Measurements from ENCODE around the gene NAT8L.

Gene NAT8L

DNA sequence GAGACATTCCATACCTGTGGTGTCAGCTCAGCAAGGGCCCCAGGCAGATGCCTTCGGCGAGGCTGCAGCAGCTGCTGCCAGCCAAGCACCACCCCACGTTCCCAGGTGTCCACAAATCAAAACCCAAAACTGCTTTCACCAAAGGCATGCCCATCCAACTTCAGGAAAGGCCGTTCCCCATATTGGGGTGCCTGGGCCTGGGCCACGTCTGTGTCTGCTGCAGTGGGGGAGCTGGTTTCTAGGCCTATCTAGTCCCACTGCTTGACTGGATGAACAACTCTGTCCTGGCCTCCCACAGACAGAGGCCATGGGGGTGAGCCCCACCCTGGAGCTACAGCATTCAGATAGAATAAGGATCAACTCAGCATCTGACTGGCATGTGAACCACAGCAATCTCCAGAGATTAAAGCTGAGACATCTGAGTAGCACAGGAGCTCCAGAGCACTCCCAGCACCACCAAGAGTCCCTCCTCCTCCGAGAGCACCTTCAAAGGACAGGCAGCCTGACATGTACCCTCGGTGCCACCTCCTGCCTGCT, 37.0 kb downstream of the NAT8L start:
- no peak for DNase-seq

- no peak for DNase-seq
These were observed 42.4 kb downstream of the NAT8L start for GRCh38 chr4:2101346-2102044.

DNA sequence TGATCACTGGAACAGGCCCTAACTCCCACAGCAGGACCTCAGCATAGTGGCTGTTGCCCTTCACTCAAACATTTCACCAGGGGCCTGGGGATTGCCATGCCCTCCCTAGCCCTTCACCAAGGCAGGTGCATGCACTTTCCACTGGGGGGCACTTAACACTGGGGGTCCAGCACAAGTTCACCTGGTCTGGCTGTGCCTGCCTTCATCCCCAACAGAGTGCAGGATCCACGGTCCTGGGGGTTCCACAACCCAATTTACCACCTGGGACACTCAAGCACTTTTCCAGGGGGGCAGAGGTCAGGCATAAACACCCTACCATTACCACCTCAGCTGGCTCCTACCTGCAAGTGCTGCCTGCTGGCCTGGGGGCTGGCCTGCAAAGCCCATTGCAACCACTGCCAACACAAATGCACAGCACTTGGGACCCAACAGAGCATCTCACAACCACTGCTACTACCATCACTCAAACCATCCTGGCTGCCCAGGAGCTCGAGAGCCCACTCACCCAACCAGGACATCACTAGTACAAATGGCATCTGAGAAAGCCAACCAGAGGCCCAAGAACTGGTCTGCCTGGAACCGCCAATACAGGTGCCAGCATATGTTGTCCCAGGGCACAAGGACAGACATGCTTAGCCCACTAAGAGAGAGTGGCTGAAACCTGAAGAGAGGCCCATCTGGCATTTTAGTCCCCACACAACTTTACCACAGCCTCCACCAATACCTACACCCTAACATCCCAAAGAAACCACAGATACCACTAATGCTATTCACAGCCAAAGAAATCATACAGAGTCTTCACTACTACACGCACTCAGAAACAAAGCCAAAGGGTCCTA, 43.1 kb downstream of the NAT8L start:
- no peak for DNase-seq

DNA sequence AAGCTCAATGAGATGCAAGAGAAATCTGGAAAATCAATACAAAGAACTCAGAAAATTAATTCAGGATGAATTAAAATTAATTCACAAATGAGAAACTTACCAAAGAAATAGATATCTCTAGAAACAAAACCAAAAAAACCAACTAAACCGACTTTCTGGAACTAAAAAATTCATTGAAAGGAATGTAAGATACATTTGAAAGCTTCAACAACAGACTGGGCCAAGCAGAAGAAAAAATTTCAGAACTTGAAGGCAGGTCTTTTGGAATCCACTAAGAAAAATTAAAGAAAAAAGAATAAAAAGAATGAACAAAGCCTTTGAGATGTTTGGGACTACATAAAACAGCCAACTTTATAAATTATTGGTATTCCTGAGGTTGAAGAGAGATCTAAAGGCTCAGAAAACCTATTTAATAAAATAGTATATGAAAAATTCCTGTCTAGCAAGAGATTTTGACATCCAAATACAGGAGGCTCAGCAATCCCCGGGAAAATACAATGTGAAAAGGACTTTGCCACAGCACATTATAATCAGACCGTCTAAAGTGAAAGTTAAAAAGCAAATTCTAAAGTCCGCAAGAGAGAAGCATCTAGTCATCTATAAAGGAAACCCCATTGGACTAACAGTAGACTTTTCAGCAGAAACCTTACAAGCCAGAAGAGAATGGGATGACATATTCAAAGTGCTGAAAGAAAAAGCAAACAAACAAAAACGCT, 44.2 kb downstream of the NAT8L start:
- no peak for DNase-seq

- no peak for DNase-seq
These were observed 44.9 kb downstream of the NAT8L start for GRCh38 chr4:2103843-2104547.

DNA sequence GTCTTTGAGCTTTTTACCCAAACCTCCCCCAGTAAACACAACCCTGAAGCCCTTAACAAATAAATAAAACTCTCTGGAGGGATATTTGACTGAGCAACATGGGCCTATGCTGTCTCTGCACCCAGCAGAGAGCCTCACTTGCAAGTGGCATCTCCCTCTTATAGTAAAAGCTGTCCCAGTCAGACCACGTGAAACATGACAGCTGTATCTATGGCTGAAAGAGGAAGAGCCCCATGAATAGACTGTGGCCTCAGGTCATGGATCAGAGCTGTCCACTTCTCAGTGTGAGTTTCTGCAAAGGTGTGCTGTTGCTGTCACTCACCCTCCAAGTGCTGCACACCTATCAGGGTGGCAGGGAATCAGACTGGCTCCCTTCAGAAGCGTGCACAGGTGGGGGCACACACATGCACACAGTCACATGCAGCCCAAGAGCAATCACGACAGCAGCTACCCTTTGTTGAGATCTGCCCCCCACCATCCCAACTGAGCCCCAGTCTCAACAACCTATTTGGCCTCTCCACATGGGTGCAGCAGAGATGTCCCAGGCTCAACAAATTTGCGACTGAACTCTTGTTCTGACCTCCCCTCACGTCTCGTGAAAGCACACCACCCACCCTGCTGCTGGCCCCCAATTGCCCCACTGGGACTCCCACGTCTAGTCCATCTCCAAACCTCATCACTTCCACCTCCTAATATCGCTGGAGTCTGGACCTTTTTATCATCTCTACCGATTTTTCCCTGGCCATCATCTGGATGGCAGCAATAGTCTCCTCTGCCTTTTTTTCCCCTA, 45.6 kb downstream of the NAT8L start:
- DNase-seq, result no peak

GRCh38 chr4:2105559-2105958, 46.4 kb downstream of the NAT8L start:
- no peak for DNase-seq

DNA sequence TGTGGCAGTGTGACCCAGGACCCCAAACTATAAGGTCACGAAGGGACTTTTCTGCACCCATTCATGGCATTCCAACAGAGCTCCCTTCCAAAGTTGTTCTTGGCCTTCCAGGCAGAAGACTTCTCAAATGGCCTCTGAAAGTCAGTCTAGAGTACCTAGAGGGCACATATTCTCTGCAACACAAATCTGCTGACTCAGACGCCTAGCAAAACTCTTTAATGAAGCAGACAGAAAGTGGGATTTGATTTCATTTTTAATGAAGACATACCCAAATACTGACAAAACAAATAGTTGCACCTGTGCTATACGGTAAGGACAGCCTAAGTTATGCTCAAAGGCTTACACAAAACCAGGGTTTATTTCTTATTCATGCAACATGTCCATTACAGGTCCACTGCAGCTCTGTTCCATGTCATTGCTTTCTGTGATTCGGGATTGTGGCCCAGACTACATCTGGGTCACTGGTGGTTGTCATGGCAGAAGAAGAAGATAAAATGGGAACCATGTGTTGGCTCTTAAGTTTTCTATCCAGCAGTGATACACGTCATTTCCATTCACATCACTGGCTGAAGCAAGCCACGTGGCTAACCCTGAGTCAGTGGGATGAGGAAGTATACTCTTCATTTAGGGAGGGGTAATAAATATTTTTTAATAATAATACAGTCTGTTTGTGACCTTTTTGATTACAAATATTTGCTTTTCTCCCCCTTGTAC, 57.7 kb downstream of the NAT8L start:
- no peak for DNase-seq

Measured in stimulated activated CD4-positive, alpha-beta T cell treated with anti-CD3 and anti-CD28 coated beads, Interleukin-12 subunit alpha, Interleukin-12 subunit beta, amount 100 ng/mL, for 4 hours (primary cell).